ENCODE results near the gene NLRP10. TPM values are rescaled to one million over a fixed set of nuclear protein-coding genes. Genes with fewer than 3 reads are reported as not detected.

Gene NLRP10
- polyA plus RNA-seq, 1 of the 3 experiments (the other 2 are of a cell fraction), result 0.05 TPM

Small RNA genes lying within 50 kb of the gene (small RNA-seq; reads per million reads assigned to genes)
- gene COX6CP5, result 0 reads per million in 7 experiments

Other genes starting within 250 kb of the NLRP10 start
- gene OR5P2, start 168.5 kb downstream of the NLRP10 start, polyA plus RNA-seq (2012; rRNA removed), result not detected in 2 replicates
- not detected in 2 replicates for gene OR5P3, start 134.6 kb downstream of the NLRP10 start, polyA plus RNA-seq (2012; rRNA removed)
- gene OR10A6, start 34.2 kb downstream of the NLRP10 start, polyA plus RNA-seq (2012; rRNA removed), result 0.02 TPM in 1 of 2 replicates, not detected in the other
- gene OR10A3, start 23.7 kb downstream of the NLRP10 start, polyA plus RNA-seq (2012; rRNA removed), result not detected in 2 replicates
- gene EIF3F, start 21.9 kb upstream of the NLRP10 start, polyA plus RNA-seq (2012; rRNA removed), result 213 and 341 TPM in 2 replicates
- 11.3 and 16.9 TPM in 2 replicates for gene TUB, start 115.8 kb upstream of the NLRP10 start, polyA plus RNA-seq (2012; rRNA removed)
- gene RIC3, start 203.6 kb upstream of the NLRP10 start, polyA plus RNA-seq (2012; rRNA removed), result 0.54 and 1.2 TPM in 2 replicates

Data from SK-N-SH (cell line).